ENCODE results near the gene PTGES3. TPM values are rescaled to one million over a fixed set of nuclear protein-coding genes. Genes with fewer than 3 reads are reported as not detected.

The PTGES3 gene
- total and polyA plus RNA-seq, 12 donors, result 47.3 to 296 (median 94.4) TPM

DNA sequence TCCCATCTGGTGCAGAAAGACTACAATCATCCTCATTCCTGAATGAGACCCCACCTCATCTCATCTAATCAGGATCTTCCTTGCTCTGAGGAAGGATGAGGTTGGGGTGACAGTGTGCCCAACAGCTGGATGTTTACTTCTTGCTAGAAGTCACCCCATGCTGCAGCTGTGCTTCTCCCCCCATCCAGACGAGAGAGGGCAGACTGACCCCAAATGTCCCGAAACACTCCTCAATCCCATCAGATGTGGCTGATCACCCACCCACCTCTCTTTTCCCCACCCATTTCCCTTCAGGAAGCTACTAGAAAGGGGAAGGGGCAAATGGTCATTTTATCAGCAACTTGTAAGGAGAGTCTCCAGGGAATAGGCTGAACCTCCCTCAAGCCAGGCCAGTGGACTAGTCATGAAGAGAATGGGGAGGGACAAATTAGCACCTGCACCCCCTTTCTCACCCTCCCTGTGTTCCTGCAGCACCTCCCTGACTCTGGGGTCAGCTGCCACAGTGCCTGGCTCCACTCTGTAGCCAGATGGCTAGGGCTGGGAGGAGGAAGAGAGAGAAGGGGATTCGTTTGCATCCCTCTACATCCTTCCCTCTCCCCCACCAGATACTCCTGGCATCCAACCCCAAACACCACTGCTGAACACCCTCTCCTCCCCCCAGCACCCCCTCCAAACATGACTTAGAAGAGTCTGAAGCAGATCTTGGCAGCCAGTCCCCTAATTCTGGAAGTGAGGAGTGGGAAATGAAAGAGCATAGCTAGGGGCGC, 55.2 kb downstream of the PTGES3 start:
- no peak for DNase-seq
- TF ChIP-seq POLR2A (IDR thresholded peaks at IDR 0.05), result no peak
- TF ChIP-seq, protein P1, sequence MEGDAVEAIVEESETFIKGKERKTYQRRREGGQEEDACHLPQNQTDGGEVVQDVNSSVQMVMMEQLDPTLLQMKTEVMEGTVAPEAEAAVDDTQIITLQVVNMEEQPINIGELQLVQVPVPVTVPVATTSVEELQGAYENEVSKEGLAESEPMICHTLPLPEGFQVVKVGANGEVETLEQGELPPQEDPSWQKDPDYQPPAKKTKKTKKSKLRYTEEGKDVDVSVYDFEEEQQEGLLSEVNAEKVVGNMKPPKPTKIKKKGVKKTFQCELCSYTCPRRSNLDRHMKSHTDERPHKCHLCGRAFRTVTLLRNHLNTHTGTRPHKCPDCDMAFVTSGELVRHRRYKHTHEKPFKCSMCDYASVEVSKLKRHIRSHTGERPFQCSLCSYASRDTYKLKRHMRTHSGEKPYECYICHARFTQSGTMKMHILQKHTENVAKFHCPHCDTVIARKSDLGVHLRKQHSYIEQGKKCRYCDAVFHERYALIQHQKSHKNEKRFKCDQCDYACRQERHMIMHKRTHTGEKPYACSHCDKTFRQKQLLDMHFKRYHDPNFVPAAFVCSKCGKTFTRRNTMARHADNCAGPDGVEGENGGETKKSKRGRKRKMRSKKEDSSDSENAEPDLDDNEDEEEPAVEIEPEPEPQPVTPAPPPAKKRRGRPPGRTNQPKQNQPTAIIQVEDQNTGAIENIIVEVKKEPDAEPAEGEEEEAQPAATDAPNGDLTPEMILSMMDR (IDR thresholded peaks at IDR 0.05), result no peak
- H3K36me3 ChIP-seq (replicated peaks in 1 of 2), result peaks cover 0 to 8% of the 10 kb centered on the region in 2 donors
- H3K4me3 ChIP-seq, result peak overlapping the region in 1 of 4 donors; percentile 84
- WGBS, 4 donors, result 41 to 56% (median 52%) methylated on average over 4 of the region's 4 CpGs
- peaks cover 38 to 62% of the 10 kb centered on the region in 2 donors for H3K4me1 ChIP-seq (replicated peaks in 1 of 2)
- no peaks in the 10 kb centered on the region for H3K27me3 ChIP-seq
- H3K9me3 ChIP-seq (replicated peaks in 1 of 3), result no peaks in the 10 kb centered on the region
- peak overlapping the region in 3 of 5 donors; percentile 17 to 94 (median 74) for H3K27ac ChIP-seq
- intact Hi-C loops (cut with DNase I), result loop anchor here (5.0 to 10.0 kb wide), 3 partner anchors 36 to 118 kb away; partner anchors contain the start of gene PTGES3 (in 1 of the 2)

DNA sequence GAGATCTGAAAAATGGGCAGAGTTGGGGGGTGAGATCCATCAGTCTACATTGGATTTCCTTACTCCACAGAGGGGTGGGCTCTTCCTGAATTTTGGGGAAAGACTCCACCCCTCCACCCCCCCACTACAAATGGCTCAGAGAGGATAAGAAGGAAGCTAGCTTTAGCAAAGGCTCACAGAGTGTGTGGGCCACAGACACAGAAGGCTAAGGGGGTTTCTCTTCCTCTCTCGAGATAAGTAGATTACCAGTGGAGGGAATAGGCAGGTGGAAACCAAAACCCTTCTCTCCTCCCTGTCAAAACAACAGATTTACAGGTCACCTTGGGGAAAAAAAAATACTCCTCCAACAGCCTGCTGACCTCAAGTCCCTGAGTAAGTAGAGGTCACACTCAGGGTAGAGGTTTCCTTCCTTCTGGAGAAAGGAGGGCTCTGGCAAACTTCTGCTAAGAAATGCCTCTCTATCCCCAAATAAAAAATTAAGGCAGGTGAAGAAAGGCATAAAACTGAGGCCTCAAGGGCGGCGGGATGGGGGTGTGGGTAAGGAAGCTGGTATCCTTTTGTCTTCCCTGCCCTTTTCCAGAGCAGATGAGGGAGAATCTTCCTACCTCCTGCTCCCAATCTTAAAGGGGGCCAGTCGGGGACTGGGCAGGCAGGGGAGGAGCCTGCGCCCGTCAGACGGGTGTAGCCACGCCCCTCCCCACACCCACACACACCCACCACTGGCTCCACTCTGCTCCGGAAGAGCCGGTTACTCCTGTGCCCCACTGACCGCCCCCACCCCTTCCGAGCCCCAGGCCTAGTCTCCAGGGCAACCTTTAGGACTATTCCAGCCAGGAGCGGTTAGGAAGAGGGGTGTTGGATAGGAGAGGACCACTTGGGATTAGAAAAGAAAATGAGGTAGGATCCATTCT, 56.0 kb downstream of the PTGES3 start:
- WGBS, 4 donors, result 4 to 5% (median 4%) methylated on average over 11 to 13 of the region's 13 CpGs
- Histone ChIP-seq H3K36me3 (replicated peaks in 1 of 2) (no peaks in the 10 kb centered on the region), H3K4me3 (peak overlapping the region in 1 of 4 donors; percentile 24), H3K27me3 (no peaks in the 10 kb centered on the region), H3K27ac (peak overlapping the region in 3 of 5 donors; percentile 17 to 94 (median 74)), H3K4me1 (replicated peaks in 1 of 2) (peaks cover 34 to 63% of the 10 kb centered on the region in 2 donors), H3K9me3 (replicated peaks in 1 of 3) (no peaks in the 10 kb centered on the region)
- intact Hi-C loops (cut with DNase I), result loop anchor here (5.0 to 10.0 kb wide), 3 partner anchors 35 to 117 kb away; partner anchors contain the start of gene PTGES3 (in 1 of the 2)
- TF ChIP-seq, protein P1 (IDR thresholded peaks at IDR 0.05), result no peak
- no peak for TF ChIP-seq POLR2A (IDR thresholded peaks at IDR 0.05)
- peak; percentile 46 to 80 (median 69) for DNase-seq

DNA sequence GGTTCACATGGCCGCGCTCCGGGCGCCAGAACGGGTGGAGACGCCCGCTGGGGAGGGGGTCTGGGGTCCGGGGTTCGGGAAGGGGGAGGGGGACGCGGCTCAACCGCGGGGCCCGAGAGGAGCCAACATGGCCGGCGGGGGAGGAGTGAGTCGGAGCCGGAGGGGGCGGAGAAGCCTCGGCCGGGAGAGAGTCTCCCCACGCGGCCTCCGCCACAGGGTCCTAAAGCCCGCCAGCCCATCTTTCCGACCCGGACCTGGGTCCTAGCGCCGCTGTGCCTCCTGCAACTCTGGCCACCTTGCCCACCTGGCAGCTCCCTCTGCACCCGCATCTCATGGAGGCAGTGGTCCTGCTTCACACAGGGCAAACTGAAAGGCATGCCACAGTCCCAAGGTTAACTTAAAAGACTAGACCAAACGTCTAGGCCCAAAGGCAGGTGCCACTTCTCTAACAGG, 57.9 kb downstream of the PTGES3 start, which contains the start of gene BAZ2A:
Gene BAZ2A, minus strand, starts transcription at position 147 of the 453 bp plus-strand sequence. CDS start 12,796 bp downstream, outside the sequence.
- Histone ChIP-seq H3K27me3 (no peaks in the 10 kb centered on the region), H3K27ac (peak within 1 kb of the TSS; percentile 87 to 94 (median 91)), H3K36me3 (replicated peaks in 1 of 2) (no peaks in the 10 kb centered on the region), H3K4me3 (peak within 1 kb of the TSS; percentile 88 to 99 (median 98)), H3K4me1 (replicated peaks in 1 of 2) (peaks cover 41 to 75% of the 10 kb centered on the region in 2 donors), H3K9me3 (replicated peaks in 1 of 3) (no peaks in the 10 kb centered on the region)
- intact Hi-C loops (cut with DNase I), result loop anchor here (5.0 to 10.0 kb wide), 3 partner anchors 33 to 115 kb away; partner anchors contain the start of gene PTGES3 (in 1 of the 2)
- 1 to 7% (median 3%) methylated on average over 3 to 31 of the region's 31 CpGs for WGBS, 4 donors
- TF ChIP-seq, protein P1 (IDR thresholded peaks at IDR 0.05), result no peak
- TF ChIP-seq POLR2A (IDR thresholded peaks at IDR 0.05), result no peak
- peak; percentile 80 to 93 (median 90) for DNase-seq
